HG03025 (cell line): ENCODE measurements around the gene OXNAD1.

ENCODE experiments used
- ATAC-seq: cut with Tn5 transposase; IDR thresholded peaks from one replicate; pipeline ENCODE4 v1.9.1; 2021; ENCODE audit warnings: mild to moderate bottlenecking, moderate library complexity; ENCODE audit not compliant: unreplicated experiment, low FRiP score

The OXNAD1 gene

DNA sequence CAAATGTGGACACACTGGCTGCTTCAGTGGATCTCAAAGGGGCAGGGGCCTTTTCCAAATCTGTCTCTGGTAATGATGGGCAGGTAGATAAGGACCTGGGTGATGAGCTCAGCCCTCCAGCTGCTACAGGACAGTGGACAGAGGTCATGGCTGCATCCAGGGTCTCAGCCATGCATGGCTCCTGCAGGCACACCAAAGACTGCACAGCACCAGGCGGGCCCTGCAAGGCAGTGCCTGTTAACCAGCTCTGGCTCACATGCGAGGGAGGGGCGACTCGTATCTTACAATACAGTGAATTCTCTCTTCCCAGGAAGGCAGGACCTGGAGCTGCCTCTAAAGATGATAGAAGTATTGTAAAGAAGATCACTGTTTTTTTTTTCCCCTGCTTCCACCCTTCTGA, 58.7 kb downstream of the OXNAD1 start:
- no peak for ATAC-seq

DNA sequence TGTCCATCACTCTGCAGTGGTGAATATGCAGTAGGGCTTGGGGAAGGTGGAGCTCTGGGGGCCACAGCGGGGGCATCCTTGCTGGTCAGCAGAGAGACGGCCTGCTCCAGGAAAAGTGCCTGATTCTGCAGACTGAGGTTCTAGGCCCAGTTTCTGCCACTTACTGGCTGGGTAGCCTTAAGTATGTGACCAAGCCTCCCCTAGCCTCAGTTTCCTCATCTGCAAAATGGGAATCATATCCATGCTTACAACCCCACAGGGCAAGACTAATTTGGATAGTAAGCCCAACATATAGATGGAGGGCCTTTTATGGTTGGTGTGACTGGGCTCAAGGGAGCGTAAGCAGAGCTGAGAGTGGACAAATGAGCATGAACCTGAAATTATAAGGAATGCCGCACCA, 60.8 kb downstream of the OXNAD1 start:
- no peak for ATAC-seq

DNA sequence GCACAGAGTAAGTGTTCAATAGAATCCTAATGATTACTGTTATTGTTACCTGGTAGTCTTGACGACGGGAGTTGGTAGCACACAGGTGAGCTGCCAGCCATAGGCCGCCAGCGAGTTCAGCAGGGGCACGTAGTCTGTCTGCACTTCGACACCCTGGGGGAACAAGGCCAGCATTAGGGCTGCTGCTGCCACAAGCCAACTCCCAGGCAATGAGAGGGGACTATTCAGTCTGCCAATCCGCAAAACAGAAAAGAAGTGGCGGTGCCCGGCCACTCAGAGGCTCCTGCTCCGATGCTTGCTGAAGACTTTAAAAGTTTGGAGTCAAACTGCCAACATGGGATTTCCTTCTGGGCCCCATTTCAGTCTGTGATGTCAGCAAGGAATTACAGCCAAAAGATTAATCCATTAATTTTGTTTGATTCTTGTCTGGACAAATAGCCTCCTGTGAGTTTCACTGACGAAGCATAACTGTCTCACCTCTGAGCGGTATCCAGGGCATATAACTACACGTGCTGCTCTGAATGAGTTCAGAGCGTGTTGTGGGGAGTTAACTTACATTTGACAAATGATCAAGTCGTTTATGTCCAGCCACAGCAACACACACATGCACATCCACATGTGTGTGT, 61.8 kb downstream of the OXNAD1 start:
- ATAC-seq, result no peak

DNA sequence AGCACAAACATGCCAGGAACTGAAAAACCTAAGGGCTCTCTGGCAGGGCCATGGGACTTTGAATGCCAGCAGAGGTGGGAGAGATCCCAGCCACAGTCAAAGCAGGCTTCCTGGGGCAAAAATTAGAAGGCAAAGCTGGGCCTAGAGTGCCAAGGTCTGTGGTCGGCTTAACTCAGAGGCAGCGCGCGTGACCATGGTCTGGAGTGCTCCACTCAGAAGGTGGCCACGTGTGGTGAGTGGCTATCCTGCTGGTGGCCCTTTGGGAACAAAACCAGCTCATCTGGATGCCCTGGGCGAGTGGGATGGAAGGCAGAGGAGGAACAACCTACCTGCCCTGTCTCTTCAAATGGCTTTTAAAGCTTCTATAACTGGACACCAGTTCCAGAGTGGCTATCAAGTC, 63.1 kb downstream of the OXNAD1 start:
- ATAC-seq, result no peak

GRCh38 chr3:16329036-16329825, 64.2 kb downstream of the OXNAD1 start:
- ATAC-seq, result no peak

DNA sequence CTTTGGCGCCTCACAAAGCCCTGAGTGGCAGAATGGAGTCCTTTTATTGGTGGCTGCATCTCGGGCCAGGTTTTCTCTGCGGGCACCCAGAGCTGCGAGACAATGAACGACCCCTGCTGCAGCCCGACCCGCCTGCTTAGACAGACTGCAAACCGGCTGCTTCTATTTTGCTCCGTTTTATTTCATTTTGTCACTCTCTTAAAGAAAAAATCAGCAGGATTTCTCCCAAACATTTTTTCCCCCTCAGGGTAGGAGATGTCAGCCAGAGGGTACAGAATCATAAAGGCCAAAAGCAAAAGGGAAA, 64.8 kb downstream of the OXNAD1 start:
- no peak for ATAC-seq

DNA sequence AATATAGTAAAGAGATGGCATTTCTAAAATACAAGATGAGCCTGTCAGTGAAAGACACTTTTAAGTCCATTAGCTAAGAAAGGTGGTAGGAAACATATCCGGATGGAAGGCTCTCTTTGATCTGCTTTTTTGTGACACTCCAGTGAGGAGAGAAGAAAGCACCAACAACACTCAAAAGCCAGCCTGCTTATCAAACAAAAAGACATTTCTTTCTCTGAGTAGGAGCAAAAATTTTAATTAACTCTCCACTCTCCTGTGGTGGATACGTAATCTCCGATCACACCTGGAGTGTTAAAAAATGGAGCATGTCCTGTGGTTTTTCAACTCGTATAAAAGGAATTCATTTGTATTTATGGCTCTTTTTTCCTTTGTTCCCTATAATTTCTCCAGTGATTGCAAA, 65.3 kb downstream of the OXNAD1 start:
- no peak for ATAC-seq

DNA sequence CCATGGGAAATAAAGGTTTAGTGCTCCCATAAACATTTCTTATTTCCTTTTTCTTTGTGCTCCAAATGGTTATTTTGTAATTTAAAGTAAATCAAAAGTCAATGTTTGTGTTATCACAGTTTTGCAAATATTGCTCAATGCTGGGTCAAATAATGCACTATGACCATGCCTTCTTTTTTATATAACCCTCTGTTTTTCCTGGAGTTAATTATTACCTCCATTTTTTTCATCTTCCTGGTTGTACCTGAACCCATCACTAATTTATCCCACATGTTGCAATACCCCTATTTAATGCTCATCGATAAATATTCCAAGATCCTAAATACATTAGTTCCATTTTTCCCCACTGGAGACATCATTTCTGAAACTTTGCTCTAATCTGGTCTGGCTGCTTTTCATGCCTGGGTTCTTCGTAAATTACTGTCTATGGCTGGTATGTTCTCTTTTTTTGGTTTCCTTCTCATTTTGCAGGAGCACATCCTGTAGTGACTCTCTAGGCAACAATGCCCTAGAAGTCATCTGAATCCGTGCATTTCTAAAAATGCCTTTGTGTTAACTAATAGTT, 66.4 kb downstream of the OXNAD1 start:
- no peak for ATAC-seq

DNA sequence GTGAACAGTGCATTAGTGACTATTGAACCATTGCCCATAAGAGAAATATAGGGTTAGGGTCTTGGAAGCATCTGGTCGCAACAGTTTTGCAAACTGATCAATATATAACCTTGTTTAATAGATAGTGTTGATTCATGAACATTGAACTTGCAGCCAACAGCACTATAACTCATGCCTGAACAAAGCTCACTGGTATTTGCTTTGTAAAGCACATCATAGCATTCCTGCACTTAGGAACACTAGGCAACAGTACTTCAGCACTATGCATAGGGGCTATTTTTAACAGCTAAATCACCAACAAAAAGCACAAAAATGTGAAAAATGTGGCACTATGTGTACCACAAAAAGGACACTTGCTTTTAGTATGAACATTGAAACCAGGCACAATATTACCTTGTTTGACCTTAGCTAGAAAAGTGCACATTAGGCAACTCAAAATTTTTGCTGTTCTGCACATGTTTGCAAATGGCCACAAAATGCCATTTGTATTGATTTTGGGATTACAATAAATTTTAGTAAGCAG, 68.0 kb downstream of the OXNAD1 start:
- ATAC-seq, result no peak

DNA sequence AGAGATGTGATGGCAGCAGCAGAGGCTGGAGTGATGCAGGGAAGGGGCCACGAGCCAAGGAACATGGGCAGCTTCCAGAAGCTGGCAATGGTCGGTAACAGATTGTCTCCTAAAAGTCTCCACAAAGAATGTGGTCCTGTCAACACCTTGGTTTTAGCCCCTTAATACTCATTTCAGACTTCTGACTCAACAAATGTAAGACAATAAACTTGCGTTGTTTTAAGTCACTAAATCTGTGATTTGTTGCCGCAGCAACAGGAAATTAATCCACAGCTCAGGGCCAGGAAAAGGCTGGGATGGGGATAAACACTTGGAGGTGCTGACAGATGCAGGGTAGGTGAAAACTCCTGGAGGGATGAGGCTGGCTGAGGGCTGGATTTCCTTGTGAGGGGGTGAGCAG, 69.9 kb downstream of the OXNAD1 start:
- no peak for ATAC-seq

GRCh38 chr3:16335333-16335732, 70.3 kb downstream of the OXNAD1 start:
- ATAC-seq, result no peak

- no peak for ATAC-seq
Measured at GRCh38 chr3:16335772-16336645, 71.0 kb downstream of the OXNAD1 start.

DNA sequence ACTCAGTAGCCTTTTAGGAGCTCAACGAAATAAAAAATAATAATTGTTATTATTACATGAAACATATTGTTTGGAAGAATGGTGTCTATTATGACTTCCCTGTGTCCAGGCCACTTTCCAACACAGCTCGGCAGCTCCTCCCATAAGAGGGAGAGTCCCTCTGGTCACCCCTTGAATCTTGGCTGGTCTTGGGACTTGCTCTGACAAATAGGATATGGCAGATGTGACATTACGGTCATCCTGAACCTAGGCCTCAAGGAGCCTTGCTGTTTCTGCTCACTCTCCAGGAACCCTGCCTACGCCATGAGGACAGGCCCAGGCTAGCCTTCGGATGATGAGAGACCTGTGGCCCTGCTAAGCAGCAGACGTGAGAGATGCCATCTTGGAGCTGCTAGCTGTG, 71.8 kb downstream of the OXNAD1 start:
- no peak for ATAC-seq

GRCh38 chr3:16337856-16338540, 73.0 kb downstream of the OXNAD1 start:
- peak; percentile 60 for ATAC-seq

DNA sequence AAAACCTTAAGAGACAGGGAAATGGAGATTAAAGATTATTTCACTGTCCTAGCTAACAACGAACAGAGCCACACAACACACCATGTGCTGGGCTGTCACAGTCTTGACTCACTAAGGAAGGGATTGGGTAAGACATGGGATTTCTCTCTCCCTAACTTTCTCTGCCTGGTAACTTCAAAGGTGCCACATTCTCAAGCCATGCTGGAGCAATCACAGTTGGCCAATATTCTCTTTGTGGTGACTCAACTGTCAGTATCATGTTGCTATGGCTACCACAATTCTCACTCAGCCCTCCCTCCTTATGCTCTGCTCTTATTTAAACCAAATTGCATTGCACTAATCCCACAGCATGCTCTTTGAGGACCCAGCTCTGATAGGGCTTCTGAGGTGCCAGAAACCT, 74.0 kb downstream of the OXNAD1 start:
- no peak for ATAC-seq

DNA sequence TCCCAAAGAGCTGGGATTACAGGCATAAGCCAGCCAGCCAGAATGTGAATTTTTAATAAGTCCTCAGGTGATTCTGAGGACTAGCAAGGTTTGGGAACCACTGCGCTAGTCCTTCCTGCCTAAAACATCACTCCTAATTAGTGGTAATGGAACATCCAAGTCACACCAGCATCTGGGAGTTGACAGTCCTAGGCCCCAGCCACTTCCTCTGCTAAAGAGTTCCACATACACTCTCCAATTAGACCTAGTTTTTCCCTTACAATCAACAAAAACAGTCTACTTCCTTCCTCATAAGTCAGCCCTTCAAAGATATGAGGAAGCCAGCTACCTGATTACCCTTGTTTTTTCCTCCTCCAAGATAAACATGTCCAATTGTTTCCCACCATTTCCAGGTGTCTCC, 78.1 kb downstream of the OXNAD1 start:
- no peak for ATAC-seq

GRCh38 chr3:16346413-16347081, 81.5 kb downstream of the OXNAD1 start:
- ATAC-seq, result no peak

- no peak for ATAC-seq
Measured at GRCh38 chr3:16347548-16347947, 82.5 kb downstream of the OXNAD1 start.

DNA sequence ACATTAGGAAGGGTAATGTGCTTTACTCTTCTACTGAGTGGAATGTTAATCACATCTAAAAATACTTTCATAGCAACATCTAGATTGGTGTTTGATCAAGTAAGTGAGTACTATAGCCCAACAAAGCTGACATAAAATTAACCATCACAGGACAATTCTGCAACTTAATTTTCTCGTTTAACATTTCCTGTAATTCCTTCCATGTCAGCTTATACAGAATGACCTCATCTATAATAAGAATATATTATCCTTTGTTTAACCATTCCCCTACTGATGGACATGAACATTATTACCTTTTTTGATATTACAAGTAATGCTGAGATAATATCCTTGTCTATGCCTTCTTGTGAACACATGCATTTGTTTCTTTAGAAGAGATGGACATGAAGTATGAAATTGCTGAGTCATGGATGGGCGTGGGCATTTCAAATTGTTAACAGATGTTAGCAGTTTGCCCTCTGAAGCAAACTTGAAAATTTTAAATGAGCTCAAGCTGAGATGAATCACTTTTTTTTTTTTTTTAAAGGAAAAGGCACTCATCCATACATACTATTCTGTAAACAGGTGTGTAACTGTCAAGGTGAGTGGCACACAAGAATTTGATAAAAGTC, 85.1 kb downstream of the OXNAD1 start:
- ATAC-seq, result no peak
